HepG2 (cell line): ENCODE data around the gene INHBE. TPM values are rescaled to one million over a fixed set of nuclear protein-coding genes. Genes with fewer than 3 reads are reported as not detected.

Source experiments
- ATAC-seq: fragments of 200-7000 bp; cut with Tn5 transposase; 3 replicates; pipeline ENCODE4 v1.9.1; 2020; ENCODE audit warnings: mild to moderate bottlenecking, moderate library complexity
- Bru-seq: library from RNA; stranded (reverse); fragments of 400-500 nt; gene quantifications from one replicate; lab custom pipeline; 2021; lab: Mats Ljungman, UMichigan
- BruChase-seq, 2 experiments: library from RNA; stranded (reverse); fragments of 400-500 nt; gene quantifications; one replicate each; lab custom pipeline; 2021; lab: Mats Ljungman, UMichigan
- BruUV-seq: library from RNA; stranded (reverse); fragments of 400-500 nt; replicated peaks from 2 replicates; lab custom pipeline; 2021; lab: Mats Ljungman, UMichigan
- CTCF ChIA-PET: fragments of 300-600 bp; formaldehyde crosslinking; extraction: SDS; loops from one replicate; lab custom pipeline; 2021; ENCODE audit warnings: low total read pairs, inconsistent platforms, low intra/inter-chr PET ratio; lab: Yijun Ruan, JAX
- POLR2A ChIA-PET: fragments of 350-600 bp; sonication (Branson Sonifier 250); formaldehyde crosslinking; loops from one replicate; lab custom pipeline; 2020; ENCODE audit warnings: antibody characterized with exemption, inconsistent platforms; lab: Yijun Ruan, JAX
- DNase-seq: peaks from one replicate; pipeline ENCODE4 v3.0.0-alpha.2; 2015; ENCODE audit warnings: low spot score
- FAIRE-seq: peaks from 3 replicates; lab custom pipeline; 2011; peaks lifted over from hg19 to GRCh38; lab: Jason Lieb, UNC
- H2AFZ ChIP-seq: one replicate; pipeline ENCODE4 v1.6.1; 2011; ENCODE audit warnings: low read length, inconsistent platforms
- H3K27ac ChIP-seq: fragments of 300-600 bp; 3 replicates; pipeline ENCODE4 v1.8.0; 2011; ENCODE audit warnings: mixed run types, mild to moderate bottlenecking, mixed read lengths, low read length, inconsistent platforms; ENCODE audit not compliant: insufficient read depth; ENCODE audit errors: extremely low read length
- H3K27me3 ChIP-seq, 2 experiments: fragments of 200-600 bp in 1 of 2; 2 replicates in 1 of 2; 3 replicates in 1 of 2; pipeline versions ENCODE4 v1.6.0 to v1.8.0; 2011; ENCODE audit warnings: low read length in 2 of 2, mild to moderate bottlenecking in 2 of 2, moderate library complexity in 2 of 2, inconsistent platforms in 1 of 2; ENCODE audit not compliant: insufficient read depth in 2 of 2, control insufficient read depth in 1 of 2
- H3K36me3 ChIP-seq, 2 experiments: fragments of 200-600 bp in 1 of 2; replicated peaks in 1 of 2; 2 replicates in 1 of 2; 3 replicates in 1 of 2; pipeline versions ENCODE4 v1.5.1 to v1.8.0; 2011; ENCODE audit warnings: low read length in 2 of 2, inconsistent platforms in 1 of 2; ENCODE audit not compliant: insufficient read depth in 2 of 2, control insufficient read depth in 1 of 2
- H3K4me1 ChIP-seq: 2 replicates; pipeline ENCODE4 v1.5.1; 2012; ENCODE audit warnings: low read length, inconsistent platforms; ENCODE audit not compliant: insufficient read depth
- H3K4me2 ChIP-seq: 2 replicates; pipeline ENCODE4 v1.6.0; 2011; ENCODE audit warnings: low read depth, low read length, inconsistent platforms
- H3K4me3 ChIP-seq, 3 experiments: fragments of 200-600 bp in 1 of 3; sonication (generic), shearing (Covaris generic) in 1 of 3; replicated peaks in 1 of 3; 2 replicates each; pipeline ENCODE4 v1.5.1; 2011 to 2016; ENCODE audit warnings: low read length in 3 of 3, inconsistent platforms in 2 of 3, low read depth in 2 of 3, mild to moderate bottlenecking in 2 of 3, control low read depth in 1 of 3, mixed read lengths in 1 of 3; ENCODE audit not compliant: insufficient read depth in 1 of 3
- H3K79me2 ChIP-seq: one replicate; pipeline ENCODE4 v1.6.1; 2011; ENCODE audit warnings: low read length, inconsistent platforms; ENCODE audit not compliant: insufficient read depth
- H3K9ac ChIP-seq: 2 replicates; pipeline ENCODE4 v1.6.0; 2011; ENCODE audit warnings: mild to moderate bottlenecking, low read depth, low read length, inconsistent platforms; ENCODE audit not compliant: insufficient read depth
- H3K9me3 ChIP-seq: 2 replicates; pipeline ENCODE4 v1.5.1; 2012; ENCODE audit warnings: mild to moderate bottlenecking, low read length
- H4K20me1 ChIP-seq: 2 replicates; pipeline ENCODE4 v1.6.0; 2011; ENCODE audit warnings: inconsistent platforms, mild to moderate bottlenecking, low read length, moderate library complexity; ENCODE audit not compliant: insufficient read depth
- HHEX ChIP-seq: IDR thresholded peaks from 2 replicates; pipeline ENCODE4 v1.6.1; 2016; ENCODE audit warnings: control low read depth
- HNRNPL ChIP-seq: fragments of 200-400 bp; formaldehyde crosslinking; IDR thresholded peaks from 2 replicates; pipeline ENCODE4 v1.6.1; 2017; ENCODE audit warnings: mild to moderate bottlenecking, low read depth, low read length
- KLF6 ChIP-seq: IDR thresholded peaks from 2 replicates; pipeline ENCODE4 v1.8.0; 2016; ENCODE audit warnings: missing biosample characterization, missing genetic modification reagents
- MED13 ChIP-seq: sonication (generic); formaldehyde crosslinking; IDR thresholded peaks from 2 replicates; pipeline ENCODE4 v1.5.0; 2020; ENCODE audit warnings: missing genetic modification reagents
- MTERF4 ChIP-seq: sonication (generic); formaldehyde crosslinking; IDR thresholded peaks from 2 replicates; pipeline ENCODE4 v1.8.0; 2023; ENCODE audit warnings: mild to moderate bottlenecking, missing genetic modification reagents
- NFE2 ChIP-seq: sonication (generic); formaldehyde crosslinking; IDR thresholded peaks from 2 replicates; pipeline ENCODE4 v1.4.0; 2020; ENCODE audit warnings: missing genetic modification reagents
- NFYB ChIP-seq: sonication (generic); formaldehyde crosslinking; IDR thresholded peaks from 2 replicates; pipeline ENCODE4 v1.4.0; 2020; ENCODE audit warnings: missing genetic modification reagents
- SIN3B ChIP-seq: fragments of 150-350 bp; IDR thresholded peaks from 2 replicates; pipeline ENCODE4 v1.6.1; 2014; ENCODE audit warnings: low read length
- ZBTB7A ChIP-seq: sonication (generic); formaldehyde crosslinking; IDR thresholded peaks from 2 replicates; pipeline ENCODE4 v1.8.0; 2022; ENCODE audit warnings: mild to moderate bottlenecking, missing genetic modification reagents
- ZKSCAN5 ChIP-seq: sonication (generic); formaldehyde crosslinking; IDR thresholded peaks from 2 replicates; pipeline ENCODE4 v1.5.1; 2020; ENCODE audit warnings: mild to moderate bottlenecking, missing genetic modification reagents
- ZNF20 ChIP-seq: sonication (generic); formaldehyde crosslinking; IDR thresholded peaks from 2 replicates; pipeline ENCODE4 v1.4.0; 2020; ENCODE audit warnings: mild to moderate bottlenecking, moderate library complexity, missing genetic modification reagents
- ZNF33A ChIP-seq: sonication (generic); formaldehyde crosslinking; IDR thresholded peaks from 2 replicates; pipeline ENCODE4 v1.5.1; 2020; ENCODE audit warnings: missing genetic modification reagents, mild to moderate bottlenecking, moderate library complexity, borderline replicate concordance
- ZNF441 ChIP-seq: sonication (generic); formaldehyde crosslinking; IDR thresholded peaks from 2 replicates; pipeline ENCODE4 v1.7.0; 2021; ENCODE audit warnings: missing genetic modification reagents, borderline replicate concordance
- ZNF598 ChIP-seq: sonication (generic); formaldehyde crosslinking; IDR thresholded peaks from 2 replicates; pipeline ENCODE4 v1.5.1; 2020; ENCODE audit warnings: mild to moderate bottlenecking, missing genetic modification reagents, borderline replicate concordance
- ZNF761 ChIP-seq: sonication (generic); formaldehyde crosslinking; conservative IDR thresholded peaks from 2 replicates; pipeline ENCODE4 v1.4.0; 2020; ENCODE audit warnings: mild to moderate bottlenecking, missing genetic modification reagents
- ZSCAN31 ChIP-seq: sonication (generic); formaldehyde crosslinking; IDR thresholded peaks from 2 replicates; pipeline ENCODE4 v1.5.0; 2020; ENCODE audit warnings: low read depth, mild to moderate bottlenecking, missing genetic modification reagents
- WGBS: methylation state at CpG from one replicate; pipeline ENCODE4 v1.1.6; 2017; ENCODE audit warnings: low lambda C conversion rate; 5-methylcytosine and 5-hydroxymethylcytosine counted together
- in situ Hi-C: cut with HindIII; loops from 2 replicates; pipeline ENCODE4 v1.10.0; 2017; ENCODE audit warnings: low pct_unique_long_range_greater_than_20kb; ENCODE audit not compliant: extremely low pct_ligation_motif_present
- intact Hi-C: fragments of 100-400 bp; cut with micrococcal nuclease; formaldehyde crosslinking; loops from one replicate; pipeline ENCODE4 v1.10.0; 2022; ENCODE audit not compliant: unreplicated experiment
- long read RNA-seq, 2 experiments: library from RNA in 1 of 2; library from polyadenylated mRNA in 1 of 2; stranded (forward) in 1 of 2; unstranded in 1 of 2; transcript quantifications; one replicate each; pipeline ENCODE4 v2.0.0, GENCODE V29; 2019 to 2022
- polyA minus RNA-seq, 3 experiments: library from RNA; depleted of rRNA, polyadenylated mRNA; stranded (reverse); fragments of >200 nt; gene quantifications; 2 replicates each; pipeline ENCODE4 v1.2.3, GENCODE V29; 2011; ENCODE audit warnings: low replicate concordance in 1 of 3
- polyA plus RNA-seq, 8 experiments: library from polyadenylated mRNA; depleted of rRNA in 3 of 8; stranded (reverse) in 7 of 8; unstranded in 1 of 8; fragments of >200 nt; fragmentation: Illumina TruSeq in 4 of 8; extraction: Trizol in 4 of 8; gene quantifications; 2 replicates each; pipeline versions ENCODE4 v1.2.1 to v1.2.3, GENCODE V29; 2011 to 2016; ENCODE audit warnings: low read depth in 4 of 8, missing spikeins in 1 of 8, mixed read lengths in 1 of 8; ENCODE audit not compliant: insufficient read depth in 1 of 8
- total RNA-seq, 5 experiments: library from RNA; depleted of rRNA; stranded (reverse); fragments of >200 nt; fragmentation: Illumina TruSeq; extraction: Trizol; gene quantifications; 2 replicates each; pipeline ENCODE4 v1.2.3, GENCODE V29; 2016; ENCODE audit warnings: low read depth in 1 of 5

The INHBE gene
- total RNA-seq (2016; rRNA removed; fragmentation: Illumina TruSeq; extraction: Trizol) (6.8 and 17.0 TPM in 2 replicates), polyA plus RNA-seq (2011; rRNA removed) (32.0 and 55.8 TPM in 2 replicates), polyA minus RNA-seq (2011; rRNA and poly(A)+ RNA removed; ENCODE audit: low replicate concordance) (0.51 and 61.0 TPM in 2 replicates), Bru-seq, nascent RNA (percentile 74 among the genes with signal in this experiment), BruChase-seq, experiment 1, labeled RNA remaining after a 6-hour chase (percentile 97 among the genes with signal in this experiment), BruChase-seq, experiment 2, labeled RNA remaining after a 2-hour chase (percentile 96 among the genes with signal in this experiment)
- 1.4 and 1.9 TPM in 2 replicates for total RNA-seq (2016; cell fraction: cytosol; rRNA removed; fragmentation: Illumina TruSeq; extraction: Trizol; ENCODE audit: low read depth)
- total RNA-seq (2016; cell fraction: insoluble cytoplasmic fraction; rRNA removed; fragmentation: Illumina TruSeq; extraction: Trizol) = 8.0 and 15.5 TPM in 2 replicates
- total RNA-seq (2016; cell fraction: membrane; rRNA removed; fragmentation: Illumina TruSeq; extraction: Trizol) = 3.2 and 3.3 TPM in 2 replicates
- 11.2 and 13.1 TPM in 2 replicates for total RNA-seq (2016; cell fraction: nucleus; rRNA removed; fragmentation: Illumina TruSeq; extraction: Trizol)
- 39.2 and 45.0 TPM in 2 replicates for polyA plus RNA-seq (2011; cell fraction: cytosol; rRNA removed)
- 12.5 and 25.8 TPM in 2 replicates for polyA plus RNA-seq (2011; cell fraction: nucleus; rRNA removed)
- 16.9 and 62.2 TPM in 2 replicates for polyA plus RNA-seq (2012)
- polyA plus RNA-seq (2016; cell fraction: cytosol; fragmentation: Illumina TruSeq; extraction: Trizol; ENCODE audit: low read depth) = 0.90 and 1.2 TPM in 2 replicates
- 6.5 and 7.6 TPM in 2 replicates for polyA plus RNA-seq (2016; cell fraction: insoluble cytoplasmic fraction; fragmentation: Illumina TruSeq; extraction: Trizol; ENCODE audit: low read depth)
- 1.8 and 2.0 TPM in 2 replicates for polyA plus RNA-seq (2016; cell fraction: membrane; fragmentation: Illumina TruSeq; extraction: Trizol; ENCODE audit: low read depth)
- polyA plus RNA-seq (2016; cell fraction: nucleus; fragmentation: Illumina TruSeq; extraction: Trizol; ENCODE audit: insufficient read depth, low read depth) = 16.9 and 17.1 TPM in 2 replicates
- polyA minus RNA-seq (2011; cell fraction: cytosol; rRNA and poly(A)+ RNA removed) = 21.0 and 26.6 TPM in 2 replicates
- 7.1 and 11.4 TPM in 2 replicates for polyA minus RNA-seq (2011; cell fraction: nucleus; rRNA and poly(A)+ RNA removed)
- long read RNA-seq, experiment 1, transcript INHBE-201 (2 exons, 2,429 nt) = major isoform, 11 of 15 reads
- long read RNA-seq, experiment 1, partial matches to known transcripts = 0 of 15 reads
- long read RNA-seq, experiment 1, other reads (novel, unspliced or antisense) = 4 of 15 reads
- long read RNA-seq, experiment 2, transcript INHBE-201 (2 exons, 2,429 nt) = major isoform, 149 of 333 reads
- long read RNA-seq, experiment 2, partial matches to known transcripts = 174 of 333 reads
- long read RNA-seq, experiment 2, other reads (novel, unspliced or antisense) = 10 of 333 reads

DNA sequence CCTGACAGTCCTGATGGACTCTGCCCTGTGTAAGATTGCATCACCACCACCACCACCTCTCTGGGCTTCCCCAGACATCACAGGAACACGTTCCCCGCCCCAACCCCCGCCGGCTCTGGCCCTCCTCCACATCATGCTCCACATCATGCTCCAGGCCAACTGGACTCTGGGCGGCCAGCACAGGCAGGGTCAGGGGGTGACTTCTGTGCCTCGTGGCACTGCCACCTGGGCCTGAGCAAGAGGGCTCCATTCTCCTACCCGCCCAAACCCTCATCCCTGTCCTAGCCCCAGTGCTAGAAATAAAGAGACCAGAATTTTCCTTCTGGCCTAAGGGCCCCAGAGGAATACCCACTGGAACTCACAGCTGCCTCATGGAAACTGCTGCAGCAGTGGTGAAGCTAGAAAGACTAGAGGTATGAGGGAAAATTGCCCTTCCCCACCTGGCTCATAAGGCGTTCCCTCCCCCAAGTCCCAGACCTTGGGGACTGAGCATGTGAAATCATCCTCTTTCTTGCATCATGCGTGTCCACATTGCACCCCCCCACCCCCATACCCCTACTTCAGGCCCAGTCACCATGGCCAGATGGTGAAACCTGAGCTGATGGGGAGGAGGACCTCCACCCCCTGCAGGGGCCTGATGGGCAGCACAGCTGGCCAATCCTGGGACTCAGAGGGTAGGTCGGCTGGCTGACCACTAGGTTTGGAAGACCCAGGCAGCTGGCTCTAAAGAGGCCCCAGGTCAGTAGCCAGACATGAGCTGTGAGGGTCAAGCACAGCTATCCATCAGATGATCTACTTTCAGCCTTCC, at the start of gene INHBE:
Gene INHBE, plus strand, starts transcription at position 742 of the 808 bp plus-strand sequence. CDS start 230 bp downstream, outside the sequence.
- Histone ChIP-seq H3K36me3 (no peaks in the 10 kb centered on the region), H3K9ac (peak within 1 kb of the TSS; percentile 80), H3K4me3 (peak within 1 kb of the TSS; percentile 62 to 83 (median 66)), H2AFZ (no peak within 1 kb of the TSS), H4K20me1 (no peaks in the 10 kb centered on the region), H3K27ac (peak within 1 kb of the TSS; percentile 98), H3K79me2 (peaks cover 15% of the 10 kb centered on the region), H3K9me3 (no peaks in the 10 kb centered on the region), H3K4me2 (peak within 1 kb of the TSS; percentile 99), H3K27me3 (no peaks in the 10 kb centered on the region; a peak in 1 of 5 replicates), H3K4me1 (peaks cover 88% of the 10 kb centered on the region)
- ATAC-seq = peak; percentile 73
- DNase-seq = peak; percentile 92
- intact Hi-C loops (loop anchor here (5.0 to 10.0 kb wide), 2 partner anchors 192 to 700 kb away; partner anchors contain the start of gene PRIM1), in situ Hi-C loops (loop anchor here (5.0 kb wide), 2 partner anchors 147 to 192 kb away; no protein-coding TSS in a partner anchor)
- POLR2A ChIA-PET = interaction anchor here (0.7 to 6.4 kb wide), 21 partner anchors 21 to 1233 kb away, joined by 3 to 99 read pairs (median 5); partner anchors contain the start of genes DCTN2, DDIT3, INHBC and LRP1
- 3% methylated on average over 8 of the region's 10 CpGs for WGBS
- CTCF ChIA-PET = interaction anchor here (0.8 to 6.1 kb wide), 2 partner anchors 147 to 190 kb away, joined by 3 to 66 read pairs; no protein-coding TSS in a partner anchor
- no TSS peak for BruUV-seq
- peak; percentile 97 for FAIRE-seq
- TF ChIP-seq MTERF4 (CRISPR knock-in tag) (no peak), ZNF20 (CRISPR knock-in tag) (no peak), ZNF33A (CRISPR knock-in tag) (no peak), ZNF598 (CRISPR knock-in tag) (0 out of 2 replicates have a peak, but pooled peaks have one; percentile 15), ZBTB7A (CRISPR knock-in tag) (peak; percentile 62; the same call in 1 of the 2 replicates), ZNF761 (CRISPR knock-in tag) (no peak), ZNF441 (CRISPR knock-in tag) (0 out of 2 replicates have a peak, but pooled peaks have one; percentile 33), NFE2 (no peak), KLF6 (peak; percentile 80; the same call in 1 of the 2 replicates), HHEX (CRISPR knock-in tag) (0 out of 2 replicates have a peak, but pooled peaks have one; percentile 21), SIN3B (no peak), ZSCAN31 (CRISPR knock-in tag) (no peak), HNRNPL (peak; percentile 98), ZKSCAN5 (CRISPR knock-in tag) (0 out of 2 replicates have a peak, but pooled peaks have one; percentile 39), MED13 (no peak), NFYB (CRISPR knock-in tag) (peak; percentile 86)
